Duodenal mucosa (tissue), 2 donors: ENCODE data around the gene CCDC154.
"Not testable (repeated sequence)": the region's sequence is repeated elsewhere in the genome, so short reads cannot be mapped to it uniquely, and the experiment has no call there.

Experiments
- H3K27ac ChIP-seq: one replicate; pipeline ENCODE4 v1.7.0; 2013; ENCODE audit warnings: low read depth, low read length
- H3K27me3 ChIP-seq, 2 donors: one replicate each; pipeline ENCODE4 v1.7.0; 2013; ENCODE audit warnings: low read length in 2 of 2, control low read depth in 1 of 2; ENCODE audit not compliant: insufficient read depth in 2 of 2, control insufficient read depth in 1 of 2
- H3K36me3 ChIP-seq, 2 donors: one replicate each; pipeline ENCODE4 v1.7.0; 2013; ENCODE audit warnings: low read length in 2 of 2, control low read depth in 1 of 2; ENCODE audit not compliant: insufficient read depth in 2 of 2, control insufficient read depth in 1 of 2
- H3K4me1 ChIP-seq, 2 donors: one replicate each; pipeline ENCODE4 v1.7.0; 2013; ENCODE audit warnings: low read length in 2 of 2, control low read depth in 1 of 2; ENCODE audit not compliant: insufficient read depth in 2 of 2, control insufficient read depth in 1 of 2
- H3K4me3 ChIP-seq, 2 donors: one replicate each; pipeline ENCODE4 v1.7.0; 2013; ENCODE audit warnings: low read length in 2 of 2, low read depth in 1 of 2
- H3K9ac ChIP-seq, 2 donors: one replicate each; pipeline ENCODE4 v1.7.0; 2013; ENCODE audit warnings: low read length in 2 of 2, low read depth in 1 of 2
- H3K9me3 ChIP-seq, 2 donors: one replicate each; pipeline ENCODE4 v1.7.0; 2013; ENCODE audit warnings: low read length in 2 of 2, control low read depth in 1 of 2; ENCODE audit not compliant: control insufficient read depth in 1 of 2

The CCDC154 gene

GRCh38 chr16:1445518-1446203 lies 1.3 kb upstream of the CCDC154 start:
- Histone ChIP-seq H3K9me3 (no peaks in the 10 kb centered on the region), H3K27ac (no peak overlapping the region), H3K4me3 (no peak overlapping the region), H3K36me3 (peaks cover 0 to 29% of the 10 kb centered on the region in 2 donors), H3K9ac (no peak overlapping the region), H3K4me1 (no peaks in the 10 kb centered on the region), H3K27me3 (no peaks in the 10 kb centered on the region)

GRCh38 chr16:1444730-1445517 lies 568 bp upstream of the CCDC154 start:
- Histone ChIP-seq H3K4me3 (no peak overlapping the region), H3K4me1 (no peaks in the 10 kb centered on the region), H3K9ac (no peak overlapping the region), H3K27me3 (no peaks in the 10 kb centered on the region), H3K9me3 (no peaks in the 10 kb centered on the region), H3K27ac (no peak overlapping the region), H3K36me3 (peaks cover 0 to 29% of the 10 kb centered on the region in 2 donors)

GRCh38 chr16:1443403-1443973 lies 868 bp downstream of the CCDC154 start:
- H3K9ac ChIP-seq: no peak overlapping the region
- no peak overlapping the region for H3K27ac ChIP-seq
- no peaks in the 10 kb centered on the region for H3K27me3 ChIP-seq
- H3K4me3 ChIP-seq: no peak overlapping the region
- H3K36me3 ChIP-seq: peaks cover 0 to 18% of the 10 kb centered on the region in 2 donors
- no peaks in the 10 kb centered on the region for H3K9me3 ChIP-seq
- H3K4me1 ChIP-seq: no peaks in the 10 kb centered on the region

- no peak overlapping the region for H3K9ac ChIP-seq
- H3K27me3 ChIP-seq: no peaks in the 10 kb centered on the region
- H3K4me3 ChIP-seq: no peak overlapping the region
- H3K27ac ChIP-seq: no peak overlapping the region
- no peaks in the 10 kb centered on the region for H3K4me1 ChIP-seq
- H3K9me3 ChIP-seq: no peaks in the 10 kb centered on the region
- peaks cover 0 to 14% of the 10 kb centered on the region in 2 donors for H3K36me3 ChIP-seq
Observed at GRCh38 chr16:1442697-1443096, 1.7 kb downstream of the CCDC154 start.

- Histone ChIP-seq H3K36me3 (peaks cover 0 to 7% of the 10 kb centered on the region in 2 donors), H3K4me3 (no peak overlapping the region), H3K27ac (no peak overlapping the region), H3K27me3 (no peaks in the 10 kb centered on the region), H3K4me1 (no peaks in the 10 kb centered on the region), H3K9ac (no peak overlapping the region), H3K9me3 (no peaks in the 10 kb centered on the region)
Observed at GRCh38 chr16:1441391-1441829, 2.9 kb downstream of the CCDC154 start.

- not testable (repeated sequence) for H3K27me3 ChIP-seq, H3K4me1 ChIP-seq, H3K9me3 ChIP-seq, H3K27ac ChIP-seq, H3K4me3 ChIP-seq, H3K9ac ChIP-seq, H3K36me3 ChIP-seq
Observed at GRCh38 chr16:1439699-1440074, 4.7 kb downstream of the CCDC154 start.

- H3K4me1 ChIP-seq: no peaks in the 10 kb centered on the region
- H3K9ac ChIP-seq: no peak overlapping the region
- no peaks in the 10 kb centered on the region for H3K9me3 ChIP-seq
- H3K4me3 ChIP-seq: no peak overlapping the region
- no peaks in the 10 kb centered on the region for H3K36me3 ChIP-seq
- H3K27me3 ChIP-seq: no peaks in the 10 kb centered on the region
- H3K27ac ChIP-seq: no peak overlapping the region
Observed at GRCh38 chr16:1439058-1439698, 5.2 kb downstream of the CCDC154 start.

GRCh38 chr16:1438229-1439057 lies 5.9 kb downstream of the CCDC154 start:
- H3K9ac ChIP-seq: no peak overlapping the region

GRCh38 chr16:1437606-1438005 lies 6.8 kb downstream of the CCDC154 start:
- H3K4me3 ChIP-seq: no peak overlapping the region
- no peak overlapping the region for H3K27ac ChIP-seq
- H3K27me3 ChIP-seq: no peaks in the 10 kb centered on the region
- H3K9me3 ChIP-seq: no peaks in the 10 kb centered on the region
- no peak overlapping the region for H3K9ac ChIP-seq
- no peaks in the 10 kb centered on the region for H3K36me3 ChIP-seq
- H3K4me1 ChIP-seq: no peaks in the 10 kb centered on the region

More at GRCh38 chr16:1438229-1439057, 5.9 kb downstream of the CCDC154 start:
- H3K9me3 ChIP-seq: no peaks in the 10 kb centered on the region
- H3K27ac ChIP-seq: no peak overlapping the region
- H3K36me3 ChIP-seq: no peaks in the 10 kb centered on the region
- H3K27me3 ChIP-seq: no peaks in the 10 kb centered on the region
- no peaks in the 10 kb centered on the region for H3K4me1 ChIP-seq
- H3K4me3 ChIP-seq: no peak overlapping the region
